AG10803 (cell line): ENCODE results near the gene VAT1L.

Source experiments
- DNase-seq: peaks from one replicate; pipeline ENCODE4 v3.0.0; 2010; ENCODE audit warnings: low read depth
- H3K4me3 ChIP-seq: 2 replicates; pipeline ENCODE4 v1.5.1; 2011; ENCODE audit warnings: mild to moderate bottlenecking, low read length, control low read depth
- TF ChIP-seq, protein P1 (sequence below): conservative IDR thresholded peaks from 2 replicates; pipeline ENCODE4 v1.5.1; 2011; ENCODE audit warnings: mild to moderate bottlenecking, low read length, control low read depth, inconsistent platforms

The VAT1L gene

DNA sequence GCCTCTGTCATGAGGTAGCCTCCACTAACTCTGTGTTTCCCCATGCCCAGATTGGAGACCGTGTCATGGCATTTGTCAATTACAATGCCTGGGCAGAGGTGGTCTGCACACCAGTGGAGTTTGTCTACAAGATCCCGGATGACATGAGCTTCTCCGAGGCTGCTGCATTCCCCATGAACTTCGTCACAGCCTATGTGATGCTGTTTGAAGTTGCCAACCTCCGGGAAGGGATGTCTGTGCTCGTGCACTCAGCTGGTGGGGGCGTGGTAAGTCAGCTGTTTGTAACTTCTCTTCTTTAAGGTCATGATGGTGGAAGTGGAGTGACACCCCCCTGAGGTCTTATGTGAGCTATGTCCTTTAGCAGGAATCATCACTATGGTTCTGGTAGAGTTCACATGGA lies 36.8 kb downstream of the VAT1L start:
- TF ChIP-seq, protein P1, sequence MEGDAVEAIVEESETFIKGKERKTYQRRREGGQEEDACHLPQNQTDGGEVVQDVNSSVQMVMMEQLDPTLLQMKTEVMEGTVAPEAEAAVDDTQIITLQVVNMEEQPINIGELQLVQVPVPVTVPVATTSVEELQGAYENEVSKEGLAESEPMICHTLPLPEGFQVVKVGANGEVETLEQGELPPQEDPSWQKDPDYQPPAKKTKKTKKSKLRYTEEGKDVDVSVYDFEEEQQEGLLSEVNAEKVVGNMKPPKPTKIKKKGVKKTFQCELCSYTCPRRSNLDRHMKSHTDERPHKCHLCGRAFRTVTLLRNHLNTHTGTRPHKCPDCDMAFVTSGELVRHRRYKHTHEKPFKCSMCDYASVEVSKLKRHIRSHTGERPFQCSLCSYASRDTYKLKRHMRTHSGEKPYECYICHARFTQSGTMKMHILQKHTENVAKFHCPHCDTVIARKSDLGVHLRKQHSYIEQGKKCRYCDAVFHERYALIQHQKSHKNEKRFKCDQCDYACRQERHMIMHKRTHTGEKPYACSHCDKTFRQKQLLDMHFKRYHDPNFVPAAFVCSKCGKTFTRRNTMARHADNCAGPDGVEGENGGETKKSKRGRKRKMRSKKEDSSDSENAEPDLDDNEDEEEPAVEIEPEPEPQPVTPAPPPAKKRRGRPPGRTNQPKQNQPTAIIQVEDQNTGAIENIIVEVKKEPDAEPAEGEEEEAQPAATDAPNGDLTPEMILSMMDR: no peak
- DNase-seq: no peak
- no peak overlapping the region for H3K4me3 ChIP-seq

DNA sequence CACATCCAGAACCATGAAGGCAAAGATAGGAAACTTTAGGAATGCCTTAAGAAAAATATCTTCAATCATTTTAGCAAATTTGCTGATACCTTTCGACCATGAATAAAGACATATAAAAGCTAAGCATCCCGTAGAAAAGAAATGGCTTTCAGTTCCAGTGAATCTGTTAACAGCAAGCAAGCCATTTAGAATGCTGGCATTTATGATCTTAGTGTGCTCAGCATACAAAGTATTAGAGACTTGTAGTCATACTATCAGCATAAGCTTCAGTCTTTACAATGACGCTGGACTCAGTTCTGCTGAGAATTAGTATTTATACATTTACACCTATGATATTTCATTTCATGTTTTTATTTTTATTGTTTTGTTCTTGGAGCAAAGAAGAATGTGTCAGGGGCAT lies 38.7 kb downstream of the VAT1L start:
- H3K4me3 ChIP-seq: no peak overlapping the region
- no peak for DNase-seq
- TF ChIP-seq, protein P1: no peak

DNA sequence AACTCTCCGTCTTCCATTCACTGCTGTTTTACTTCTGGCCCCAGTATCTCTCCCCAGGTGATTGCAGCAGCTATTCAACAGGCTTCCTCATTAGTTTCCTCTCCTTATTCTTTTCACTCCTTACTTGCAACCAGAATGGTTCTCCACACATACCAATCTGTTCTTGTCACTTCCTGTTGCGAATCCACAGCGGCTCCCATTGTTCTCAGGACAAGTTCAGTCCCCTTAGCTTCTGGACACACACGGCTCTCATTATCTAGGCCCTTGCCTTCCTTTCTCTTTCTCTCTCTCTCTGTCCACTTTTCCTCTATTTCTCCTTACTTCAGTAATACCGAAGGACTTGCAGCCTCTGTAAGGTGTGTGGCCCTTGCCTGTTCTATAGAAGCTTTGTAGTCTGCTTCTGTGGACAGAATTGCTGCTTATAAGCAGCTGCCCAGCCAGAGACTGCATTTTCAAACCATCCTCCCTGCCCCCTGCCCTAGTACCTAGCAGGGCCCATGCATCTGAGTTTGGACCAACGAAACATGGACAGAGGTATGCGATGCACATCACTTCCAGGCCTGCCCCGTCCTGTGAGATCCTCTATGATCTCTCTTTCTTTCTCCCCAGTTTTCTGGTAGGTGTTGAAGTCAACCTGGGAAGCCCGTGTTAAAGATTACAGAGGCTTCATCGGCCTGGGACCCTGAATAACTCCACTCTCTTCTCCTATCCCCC lies 45.7 kb downstream of the VAT1L start:
- no peak overlapping the region for H3K4me3 ChIP-seq
- DNase-seq: peak; percentile 92
- TF ChIP-seq, protein P1: no peak

DNA sequence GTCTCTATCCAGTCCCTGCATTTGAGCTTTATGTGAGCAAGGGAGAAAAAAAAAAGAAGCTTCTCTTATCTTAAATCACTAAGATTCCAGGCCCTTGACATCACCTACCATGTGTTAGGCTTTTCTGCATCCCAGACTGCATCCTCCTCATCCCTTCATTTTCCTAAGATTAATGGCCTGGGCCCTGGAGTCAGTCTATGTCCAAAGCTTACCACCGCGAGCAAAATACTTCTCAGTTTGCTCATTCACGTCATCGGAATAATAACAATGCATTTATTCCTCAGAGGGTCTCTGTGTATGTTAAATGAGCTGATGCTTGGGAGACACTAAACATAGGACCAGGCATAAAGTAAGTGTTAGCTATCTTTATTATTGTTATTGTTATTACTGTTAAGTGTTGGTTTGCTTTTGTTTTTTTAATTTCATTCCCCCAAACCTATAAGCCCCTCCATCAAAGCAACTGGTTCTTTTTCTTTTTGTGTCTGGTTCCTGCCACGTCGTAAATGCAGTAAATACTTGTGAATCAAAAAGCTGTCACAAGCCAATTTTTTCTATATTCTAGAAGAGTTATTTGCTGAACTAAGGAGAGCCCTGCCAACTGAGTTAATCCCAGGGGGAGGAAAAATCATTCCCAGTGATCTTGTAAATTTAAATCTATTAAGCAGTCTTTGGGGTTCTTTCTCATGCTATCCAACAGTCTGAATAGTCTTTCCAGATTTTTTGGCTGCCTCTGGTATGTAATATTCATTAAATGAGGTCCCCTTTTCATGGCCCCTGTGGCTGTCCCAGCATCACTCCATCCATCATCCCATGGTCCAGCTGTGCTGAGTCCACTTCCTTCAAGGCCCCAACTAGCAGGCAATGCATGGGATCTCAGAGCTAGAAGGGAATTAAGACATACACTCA lies 46.5 kb downstream of the VAT1L start:
- DNase-seq: peak; percentile 91
- TF ChIP-seq, protein P1: no peak
- no peak overlapping the region for H3K4me3 ChIP-seq

DNA sequence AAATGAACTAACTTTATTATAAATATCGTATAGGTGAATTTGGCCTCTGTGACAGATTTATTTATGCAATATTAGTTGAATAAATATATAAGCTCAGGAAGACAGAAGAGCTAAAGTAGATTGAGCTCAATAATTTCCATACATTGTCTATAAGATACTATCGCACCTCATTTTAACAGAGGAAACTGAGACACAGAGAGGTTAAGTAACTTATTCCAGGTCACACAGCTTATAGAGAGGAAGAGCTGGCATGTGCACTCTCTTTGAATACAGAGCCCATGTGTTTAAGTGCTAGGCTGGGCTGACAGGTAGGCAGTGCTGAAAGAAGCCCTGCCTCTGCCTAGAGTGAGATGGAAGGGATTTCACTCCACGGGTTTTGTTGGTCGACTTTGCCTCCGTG lies 48.4 kb downstream of the VAT1L start:
- TF ChIP-seq, protein P1: no peak
- H3K4me3 ChIP-seq: no peak overlapping the region
- DNase-seq: no peak

DNA sequence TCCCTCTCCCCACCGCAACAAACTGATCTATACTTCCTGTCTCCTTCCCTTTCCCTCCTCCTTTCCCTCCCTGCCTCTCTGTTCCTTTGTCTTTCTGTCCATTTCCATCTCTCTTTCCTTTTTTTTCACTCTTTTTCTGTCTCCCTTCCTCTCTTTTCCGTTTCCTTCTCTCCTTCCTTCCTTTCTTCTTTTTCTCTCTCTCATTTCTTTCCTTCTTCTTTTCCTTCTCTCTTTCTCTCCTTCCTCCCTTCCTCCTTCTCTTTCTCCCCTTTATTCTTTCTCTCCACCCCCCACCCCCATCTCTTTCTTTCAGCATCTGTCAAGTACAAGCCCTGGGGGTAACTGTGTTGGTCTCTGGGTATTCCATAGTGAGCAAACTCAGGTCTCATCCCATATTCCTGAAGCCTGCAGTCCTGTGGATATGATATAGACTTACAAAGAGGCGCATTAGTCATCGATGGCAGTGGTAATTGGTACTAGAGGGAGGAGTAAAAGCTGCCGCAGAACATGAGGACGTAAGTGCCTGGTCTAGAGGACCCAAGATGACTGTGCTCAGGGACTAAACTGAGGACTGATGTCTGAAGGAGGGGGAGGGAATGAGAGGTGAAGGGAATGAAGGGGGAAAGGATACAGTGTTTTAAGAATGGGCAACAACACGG lies 50.4 kb downstream of the VAT1L start:
- H3K4me3 ChIP-seq: no peak overlapping the region
- DNase-seq: no peak
- TF ChIP-seq, protein P1: no peak
